GM12801 (cell line): Measurements from ENCODE around the gene SKOR1.

Experiments used
- TF ChIP-seq, protein P1 (sequence below): IDR thresholded peaks from one replicate; pipeline ENCODE4 v1.5.1; 2011; ENCODE audit warnings: control low read depth; ENCODE audit not compliant: insufficient read length; ENCODE audit errors: extremely low read depth

SKOR1 gene

GRCh38 chr15:67836477-67836876 lies 11.2 kb downstream of the SKOR1 start:
- TF ChIP-seq, protein P1, sequence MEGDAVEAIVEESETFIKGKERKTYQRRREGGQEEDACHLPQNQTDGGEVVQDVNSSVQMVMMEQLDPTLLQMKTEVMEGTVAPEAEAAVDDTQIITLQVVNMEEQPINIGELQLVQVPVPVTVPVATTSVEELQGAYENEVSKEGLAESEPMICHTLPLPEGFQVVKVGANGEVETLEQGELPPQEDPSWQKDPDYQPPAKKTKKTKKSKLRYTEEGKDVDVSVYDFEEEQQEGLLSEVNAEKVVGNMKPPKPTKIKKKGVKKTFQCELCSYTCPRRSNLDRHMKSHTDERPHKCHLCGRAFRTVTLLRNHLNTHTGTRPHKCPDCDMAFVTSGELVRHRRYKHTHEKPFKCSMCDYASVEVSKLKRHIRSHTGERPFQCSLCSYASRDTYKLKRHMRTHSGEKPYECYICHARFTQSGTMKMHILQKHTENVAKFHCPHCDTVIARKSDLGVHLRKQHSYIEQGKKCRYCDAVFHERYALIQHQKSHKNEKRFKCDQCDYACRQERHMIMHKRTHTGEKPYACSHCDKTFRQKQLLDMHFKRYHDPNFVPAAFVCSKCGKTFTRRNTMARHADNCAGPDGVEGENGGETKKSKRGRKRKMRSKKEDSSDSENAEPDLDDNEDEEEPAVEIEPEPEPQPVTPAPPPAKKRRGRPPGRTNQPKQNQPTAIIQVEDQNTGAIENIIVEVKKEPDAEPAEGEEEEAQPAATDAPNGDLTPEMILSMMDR, result no peak

- TF ChIP-seq, protein P1, result no peak
Observed at GRCh38 chr15:67836955-67837354, 11.6 kb downstream of the SKOR1 start.

DNA sequence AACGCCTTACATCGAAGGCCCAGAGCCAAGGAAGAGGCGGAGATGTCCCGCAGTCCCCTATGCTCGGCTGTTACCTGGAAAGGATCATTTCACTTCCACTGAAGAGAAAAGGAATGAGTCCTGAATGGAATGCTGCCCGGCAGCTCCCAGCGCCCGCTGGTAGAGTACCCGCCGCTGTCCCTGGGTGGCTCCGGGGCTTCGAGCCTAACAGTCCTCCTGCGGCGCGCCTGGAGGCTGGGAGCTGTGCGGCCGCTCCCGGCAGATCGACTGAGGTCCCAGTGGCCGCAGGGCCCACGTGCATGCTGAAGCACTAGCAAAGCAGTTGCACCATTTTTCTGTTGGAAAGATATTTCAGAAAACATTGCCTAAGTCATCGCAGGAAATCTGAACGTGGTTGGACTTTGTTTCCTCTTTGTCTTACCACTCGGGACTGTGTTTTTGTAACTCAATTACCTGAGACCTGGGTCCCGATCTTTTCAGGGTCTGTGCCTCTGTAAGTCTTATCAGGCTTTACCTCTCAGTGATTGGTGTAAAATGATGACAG lies 13.6 kb downstream of the SKOR1 start:
- TF ChIP-seq, protein P1, result no peak

DNA sequence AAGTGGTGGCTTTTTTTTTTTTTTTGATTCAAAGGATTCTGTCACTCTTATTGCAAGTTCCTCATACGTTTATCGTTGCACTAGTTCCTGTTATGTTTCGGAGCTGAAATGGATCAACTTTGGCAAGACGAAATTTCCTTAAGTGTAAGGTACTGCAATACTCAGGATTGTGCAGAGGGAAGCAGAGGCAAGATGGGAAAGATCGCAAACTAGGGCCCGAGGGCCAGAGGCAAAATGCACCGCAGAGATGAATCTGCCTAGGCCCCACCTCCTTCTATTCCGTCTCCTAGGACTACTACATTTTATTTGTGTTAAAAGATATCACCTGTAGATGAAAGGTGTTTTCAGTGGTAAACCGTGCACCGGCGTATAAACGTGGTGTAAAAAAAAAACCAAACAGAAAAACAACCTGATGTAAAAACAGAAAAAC lies 14.2 kb downstream of the SKOR1 start:
- TF ChIP-seq, protein P1, result no peak

GRCh38 chr15:67839929-67840748 lies 14.8 kb downstream of the SKOR1 start, which contains the start of gene RNU6-1:
Gene RNU6-1, minus strand, starts transcription at chr15:67840045.
- TF ChIP-seq, protein P1, result no peak

DNA sequence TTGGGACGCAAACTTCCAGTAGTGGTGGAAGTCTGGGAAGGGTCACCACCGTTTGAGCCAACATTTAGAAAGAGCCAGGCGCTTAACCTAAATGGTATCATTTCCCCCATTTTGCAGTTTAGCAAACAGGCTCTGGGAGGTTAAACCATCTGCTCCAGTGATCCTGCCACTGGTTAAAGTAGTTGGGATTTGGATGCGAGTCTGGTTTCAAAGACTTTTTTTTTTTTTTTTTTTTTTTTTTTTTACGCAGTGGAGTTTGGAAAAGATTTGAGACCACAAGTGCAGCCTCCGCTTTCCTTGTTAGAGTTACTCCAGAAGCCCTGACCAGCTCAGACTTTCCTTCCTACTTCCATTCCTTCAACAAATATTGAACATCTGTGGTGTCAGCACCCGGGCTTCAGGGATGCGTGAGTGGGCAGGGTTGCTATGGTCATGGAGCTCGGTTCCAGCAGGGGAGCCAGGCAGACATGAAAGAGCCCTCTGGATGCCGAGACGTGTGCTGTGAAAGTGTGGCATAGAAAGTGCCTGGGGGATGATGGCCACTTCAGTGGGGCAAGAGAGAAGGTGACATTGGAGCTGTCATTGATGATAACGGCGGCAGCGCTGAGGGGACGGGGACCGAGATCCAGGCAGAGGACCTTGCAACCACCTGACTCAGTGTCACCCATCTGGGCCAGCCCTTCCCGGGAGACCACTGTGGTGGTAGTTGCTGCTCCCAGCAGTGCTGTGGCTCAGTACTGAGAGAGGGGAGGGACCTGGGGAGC lies 15.6 kb downstream of the SKOR1 start:
- TF ChIP-seq, protein P1, result no peak

DNA sequence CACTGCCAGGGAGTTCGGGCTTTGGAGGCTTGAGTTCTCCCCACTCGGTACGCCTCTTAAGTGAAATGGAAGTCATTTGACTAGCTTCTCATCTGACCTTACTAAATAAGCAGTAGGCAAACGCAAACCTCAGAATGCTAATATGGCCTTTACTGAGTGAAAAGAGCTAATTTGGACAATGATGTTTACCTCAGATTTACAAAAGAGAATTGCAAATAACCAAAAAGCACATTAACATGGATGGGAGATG lies 16.1 kb downstream of the SKOR1 start:
- TF ChIP-seq, protein P1, result no peak
